ENCODE measurements around the gene PARD6G. TPM values are rescaled to one million over a fixed set of nuclear protein-coding genes. Genes with fewer than 3 reads are reported as not detected.
A peak's percentile ranks its signal among the peaks of the same experiment; 100 is the strongest.

PARD6G gene
- total and polyA plus RNA-seq, 7 donors: 0.22 to 1.5 (median 1.1) TPM

- peak; percentile 30 to 64 for DNase-seq
- H3K4me3 ChIP-seq: peak overlapping the region; percentile 90
- no peak for TF ChIP-seq CTCF (IDR thresholded peaks at IDR 0.05)
- no peak overlapping the region for H3K27ac ChIP-seq
- intact Hi-C loops (cut with DNase I): no loop called here
- H3K27me3 ChIP-seq (ENCODE audit: insufficient read depth in 3 of 3, low read length in 2 of 3): no peaks in the 10 kb centered on the region
- H3K4me1 ChIP-seq: no peaks in the 10 kb centered on the region
- 0 to 1% (median 1%) methylated on average over 58 to 106 of the region's 106 CpGs for WGBS, 3 donors
- H3K36me3 ChIP-seq (ENCODE audit: insufficient read depth in 1 of 2, low read depth in 1 of 2): no peaks in the 10 kb centered on the region
- no peaks in the 10 kb centered on the region for H3K9me3 ChIP-seq
- peak; percentile 23 to 45 (median 40) for ATAC-seq
These were observed 595 bp downstream of the PARD6G start for GRCh38 chr18:80246445-80247392.

GRCh38 chr18:80245781-80246444 is 1.4 kb downstream of the PARD6G start:
- intact Hi-C loops (cut with DNase I): no loop called here

GRCh38 chr18:80244956-80245730 is 2.2 kb downstream of the PARD6G start:
- Histone ChIP-seq H3K27ac (no peak overlapping the region), H3K36me3 (ENCODE audit: insufficient read depth in 1 of 2, low read depth in 1 of 2) (no peaks in the 10 kb centered on the region), H3K4me1 (no peaks in the 10 kb centered on the region), H3K27me3 (ENCODE audit: insufficient read depth in 3 of 3, low read length in 2 of 3) (no peaks in the 10 kb centered on the region), H3K4me3 (no peak overlapping the region), H3K9me3 (no peaks in the 10 kb centered on the region)
- no peak for ATAC-seq
- intact Hi-C loops (cut with DNase I): no loop called here
- no peak for DNase-seq
- 77 to 82% (median 81%) methylated on average over 10 of the region's 10 CpGs for WGBS, 3 donors
- TF ChIP-seq CTCF (IDR thresholded peaks at IDR 0.05): no peak

More at GRCh38 chr18:80245781-80246444, 1.4 kb downstream of the PARD6G start:
- peak overlapping the region; percentile 90 for H3K4me3 ChIP-seq
- TF ChIP-seq CTCF (IDR thresholded peaks at IDR 0.05): no peak
- no peaks in the 10 kb centered on the region for H3K4me1 ChIP-seq
- no peaks in the 10 kb centered on the region for H3K36me3 ChIP-seq (ENCODE audit: insufficient read depth in 1 of 2, low read depth in 1 of 2)
- no peak for ATAC-seq
- WGBS, 3 donors: 31 to 39% (median 35%) methylated on average over 30 to 31 of the region's 31 CpGs
- H3K27me3 ChIP-seq (ENCODE audit: insufficient read depth in 3 of 3, low read length in 2 of 3): no peaks in the 10 kb centered on the region
- DNase-seq: no peak
- no peaks in the 10 kb centered on the region for H3K9me3 ChIP-seq
- H3K27ac ChIP-seq: no peak overlapping the region

GRCh38 chr18:80244167-80244566 is 3.1 kb downstream of the PARD6G start:
- WGBS, 3 donors: 77 to 87% (median 86%) methylated on average over 6 of the region's 6 CpGs
- no peak overlapping the region for H3K4me3 ChIP-seq
- no peak for TF ChIP-seq CTCF (IDR thresholded peaks at IDR 0.05)
- no peak for ATAC-seq
- no peaks in the 10 kb centered on the region for H3K9me3 ChIP-seq
- no peak overlapping the region for H3K27ac ChIP-seq
- no peaks in the 10 kb centered on the region for H3K36me3 ChIP-seq (ENCODE audit: insufficient read depth in 1 of 2, low read depth in 1 of 2)
- no peaks in the 10 kb centered on the region for H3K27me3 ChIP-seq (ENCODE audit: insufficient read depth in 3 of 3, low read length in 2 of 3)
- intact Hi-C loops (cut with DNase I): no loop called here
- H3K4me1 ChIP-seq: no peaks in the 10 kb centered on the region
- no peak for DNase-seq
